ENCODE data around the gene HECTD4. TPM values are rescaled to one million over a fixed set of nuclear protein-coding genes. Genes with fewer than 3 reads are reported as not detected.

Gene HECTD4
- total RNA-seq, 2 donors from 2014 or later: 46.6 to 48.2 TPM

DNA sequence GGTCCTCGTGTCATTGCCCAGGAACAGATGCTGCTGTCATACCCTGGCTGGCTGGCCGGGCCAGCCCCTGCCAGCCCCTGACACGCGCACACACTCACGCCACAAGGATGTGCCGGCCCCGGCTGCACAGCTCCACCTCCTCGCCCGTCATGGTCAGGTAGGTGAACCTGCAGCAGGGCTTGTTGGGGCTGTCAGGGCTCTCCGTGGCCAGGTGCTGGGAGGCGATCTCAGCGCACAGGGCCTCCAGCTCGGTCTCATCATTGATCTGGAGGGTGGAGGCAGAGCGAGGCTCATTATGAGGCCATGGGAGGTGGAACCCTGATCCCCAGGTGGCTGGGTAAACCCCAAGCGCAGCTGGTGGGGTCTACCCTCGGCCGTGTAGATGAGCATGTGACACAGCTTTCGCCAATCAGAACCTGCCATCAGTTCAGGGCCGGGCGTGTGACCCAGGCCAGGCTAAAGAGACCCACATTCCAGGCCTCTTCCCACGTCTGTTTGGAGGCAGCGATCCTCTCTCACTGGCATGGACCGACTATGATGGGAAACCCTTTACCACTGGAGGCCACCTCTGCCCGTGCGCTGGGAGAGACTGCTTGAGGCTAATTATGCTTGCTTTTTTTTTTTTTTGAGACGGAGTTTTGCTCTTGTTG, 218.1 kb downstream of the HECTD4 start:
- H3K27me3 ChIP-seq (ENCODE audit: control insufficient read depth, insufficient read depth, low read length, poor library complexity, severe bottlenecking): no peaks in the 10 kb centered on the region
- WGBS, 2 experiments (ENCODE audit: insufficient coverage in 1 of 2, insufficient read length in 1 of 2): 93 to 95% methylated on average over 18 to 26 of the region's 26 CpGs
- Mint-ChIP-seq H3K4me3 (no peak overlapping the region), H3K27ac (no peak overlapping the region), H3K27me3 (ENCODE audit: insufficient read depth) (no peaks in the 10 kb centered on the region), H3K4me1 (no peaks in the 10 kb centered on the region), H3K9me3 (peaks cover 9% of the 10 kb centered on the region), H3K36me3 (ENCODE audit: low read depth) (peaks cover 42% of the 10 kb centered on the region)
- H3K36me3 ChIP-seq (ENCODE audit: control insufficient read depth, insufficient read depth, low read length): peaks cover 39% of the 10 kb centered on the region
- no peaks in the 10 kb centered on the region for H3K4me1 ChIP-seq (ENCODE audit: control insufficient read depth, insufficient read depth, low read length)
- H3K4me3 ChIP-seq (ENCODE audit: low read length): no peak overlapping the region
- DNase-seq: peak; percentile 59
- H3K27ac ChIP-seq (ENCODE audit: low read depth, low read length): no peak overlapping the region
- TF ChIP-seq CTCF (conservative IDR thresholded peaks at IDR 0.05): no peak
- H3K9ac ChIP-seq (ENCODE audit: extremely low read depth, low read length, poor library complexity, severe bottlenecking): no peak overlapping the region
- H3K9me3 ChIP-seq (ENCODE audit: control insufficient read depth, low read length): peaks cover 11% of the 10 kb centered on the region

DNA sequence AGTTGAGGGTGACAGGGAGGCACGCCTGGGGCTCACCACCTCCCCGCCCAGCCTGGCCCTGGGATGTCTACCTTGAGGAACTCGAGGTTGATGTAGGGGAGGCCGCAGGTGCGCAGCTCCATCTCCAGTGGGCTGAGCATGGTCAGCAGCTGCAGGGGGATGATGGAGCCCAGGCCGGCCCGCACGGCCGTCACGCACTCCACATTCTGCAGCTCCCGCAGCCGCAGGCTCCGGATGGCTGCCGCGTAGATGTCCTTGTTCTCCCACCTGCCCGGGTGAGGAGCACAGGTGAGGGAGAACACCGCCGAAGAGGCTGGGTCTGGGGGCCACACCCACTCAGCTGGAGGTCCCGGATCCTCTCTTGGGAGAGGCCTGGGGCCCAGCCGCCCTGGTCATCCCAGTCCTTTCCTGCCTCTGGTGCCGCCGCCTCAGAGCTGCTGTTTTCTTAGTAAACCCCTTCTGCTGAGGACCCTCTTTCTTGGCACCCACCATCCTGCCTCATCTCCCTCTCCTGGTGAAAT, 218.7 kb downstream of the HECTD4 start:
- H3K9me3 Mint-ChIP-seq: peaks cover 15% of the 10 kb centered on the region
- DNase-seq: no peak
- H3K4me1 Mint-ChIP-seq: no peaks in the 10 kb centered on the region
- no peak overlapping the region for H3K27ac Mint-ChIP-seq
- no peak for TF ChIP-seq CTCF (conservative IDR thresholded peaks at IDR 0.05)
- H3K36me3 ChIP-seq (ENCODE audit: control insufficient read depth, insufficient read depth, low read length): peaks cover 44% of the 10 kb centered on the region
- no peak overlapping the region for H3K27ac ChIP-seq (ENCODE audit: low read depth, low read length)
- H3K36me3 Mint-ChIP-seq (ENCODE audit: low read depth): peaks cover 48% of the 10 kb centered on the region
- no peak overlapping the region for H3K4me3 Mint-ChIP-seq
- no peaks in the 10 kb centered on the region for H3K27me3 ChIP-seq (ENCODE audit: control insufficient read depth, insufficient read depth, low read length, poor library complexity, severe bottlenecking)
- 95 to 96% methylated on average over 10 to 22 of the region's 22 CpGs for WGBS, 2 experiments (ENCODE audit: insufficient coverage in 1 of 2, insufficient read length in 1 of 2)
- no peak overlapping the region for H3K4me3 ChIP-seq (ENCODE audit: low read length)
- H3K9me3 ChIP-seq (ENCODE audit: control insufficient read depth, low read length): peaks cover 15% of the 10 kb centered on the region
- no peaks in the 10 kb centered on the region for H3K4me1 ChIP-seq (ENCODE audit: control insufficient read depth, insufficient read depth, low read length)
- H3K27me3 Mint-ChIP-seq (ENCODE audit: insufficient read depth): no peaks in the 10 kb centered on the region
- no peak overlapping the region for H3K9ac ChIP-seq (ENCODE audit: extremely low read depth, low read length, poor library complexity, severe bottlenecking)

DNA sequence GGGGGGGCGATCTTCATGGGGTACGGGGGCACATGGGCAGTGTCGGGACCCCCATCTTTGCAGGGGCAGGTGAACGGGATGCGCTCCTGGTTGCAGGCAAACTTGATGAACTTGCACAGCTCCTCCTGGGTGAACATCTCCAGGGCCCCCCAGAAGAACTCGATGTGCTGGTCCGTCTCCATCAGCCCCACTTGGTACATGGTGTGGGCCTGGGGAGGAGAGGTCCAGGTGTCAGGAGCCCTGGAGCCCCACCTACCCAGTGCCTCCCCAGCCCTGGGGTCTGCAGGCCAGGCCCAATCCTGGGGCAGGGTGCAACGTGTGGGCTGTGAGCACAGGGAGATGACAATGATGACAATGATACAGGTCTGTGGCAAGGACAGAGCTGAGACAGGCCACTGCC, 219.2 kb downstream of the HECTD4 start:
- H3K4me1 Mint-ChIP-seq: no peaks in the 10 kb centered on the region
- no peak overlapping the region for H3K27ac ChIP-seq (ENCODE audit: low read depth, low read length)
- H3K27ac Mint-ChIP-seq: no peak overlapping the region
- H3K4me3 ChIP-seq (ENCODE audit: low read length): no peak overlapping the region
- no peak overlapping the region for H3K9ac ChIP-seq (ENCODE audit: extremely low read depth, low read length, poor library complexity, severe bottlenecking)
- H3K27me3 ChIP-seq (ENCODE audit: control insufficient read depth, insufficient read depth, low read length, poor library complexity, severe bottlenecking): no peaks in the 10 kb centered on the region
- peaks cover 19% of the 10 kb centered on the region for H3K9me3 Mint-ChIP-seq
- H3K36me3 ChIP-seq (ENCODE audit: control insufficient read depth, insufficient read depth, low read length): peaks cover 48% of the 10 kb centered on the region
- no peak for TF ChIP-seq CTCF (conservative IDR thresholded peaks at IDR 0.05)
- peaks cover 53% of the 10 kb centered on the region for H3K36me3 Mint-ChIP-seq (ENCODE audit: low read depth)
- no peaks in the 10 kb centered on the region for H3K4me1 ChIP-seq (ENCODE audit: control insufficient read depth, insufficient read depth, low read length)
- no peak overlapping the region for H3K4me3 Mint-ChIP-seq
- peak; percentile 50 for DNase-seq
- WGBS, 2 experiments (ENCODE audit: insufficient coverage in 1 of 2, insufficient read length in 1 of 2): 93 to 95% methylated on average over 4 to 8 of the region's 8 CpGs
- H3K9me3 ChIP-seq (ENCODE audit: control insufficient read depth, low read length): peaks cover 20% of the 10 kb centered on the region
- H3K27me3 Mint-ChIP-seq (ENCODE audit: insufficient read depth): no peaks in the 10 kb centered on the region

All from endodermal cell (in vitro differentiated cells).